ENCODE measurements around the gene PCDHA9.
"Not testable (repeated sequence)": the region's sequence is repeated elsewhere in the genome, so short reads cannot be mapped to it uniquely, and the experiment has no call there.

PCDHA9 gene

DNA sequence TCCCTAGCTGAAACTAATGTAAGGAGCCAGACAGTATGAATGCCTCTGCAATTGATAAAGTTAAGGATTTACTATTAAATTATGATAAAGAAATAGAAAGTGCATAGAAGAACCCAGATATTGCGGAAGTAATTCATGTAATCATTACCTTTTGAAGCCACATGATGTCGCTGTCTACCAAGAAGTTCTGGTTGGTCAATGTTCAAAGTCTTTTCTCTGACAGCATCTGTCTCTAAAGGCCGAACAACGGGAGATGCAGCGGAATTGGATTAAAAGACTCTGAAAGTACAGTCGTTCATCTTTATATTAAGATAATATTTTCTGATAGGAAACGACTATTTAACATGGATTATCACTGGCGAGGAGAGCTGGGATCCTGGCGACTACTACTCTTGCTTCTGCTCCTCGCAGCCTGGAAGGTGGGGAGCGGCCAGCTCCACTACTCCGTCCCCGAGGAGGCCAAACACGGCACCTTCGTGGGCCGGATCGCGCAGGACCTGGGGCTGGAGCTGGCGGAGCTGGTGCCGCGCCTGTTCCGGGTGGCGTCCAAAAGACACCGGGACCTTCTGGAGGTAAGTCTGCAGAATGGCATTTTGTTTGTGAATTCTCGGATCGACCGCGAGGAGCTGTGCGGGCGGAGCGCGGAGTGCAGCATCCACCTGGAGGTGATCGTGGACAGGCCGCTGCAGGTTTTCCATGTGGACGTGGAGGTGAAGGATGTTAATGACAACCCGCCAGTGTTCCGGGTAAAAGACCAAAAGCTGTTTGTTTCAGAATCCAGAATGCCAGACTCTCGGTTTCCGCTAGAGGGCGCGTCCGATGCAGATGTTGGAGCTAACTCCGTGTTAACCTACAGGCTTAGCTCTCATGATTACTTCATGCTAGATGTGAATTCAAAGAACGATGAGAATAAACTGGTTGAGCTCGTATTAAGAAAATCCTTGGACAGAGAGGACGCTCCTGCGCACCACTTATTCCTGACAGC is 6.9 kb upstream of the PCDHA9 start, which contains the start of gene PCDHA8:
TSS of gene PCDHA8 (plus strand) at position 210 of the 985 bp plus-strand sequence. CDS start at position 345, 135 bp downstream.
- Histone ChIP-seq H3K4me2 (ENCODE audit: low read length) (no peak within 1 kb of the TSS), H3K4me1 (ENCODE audit: insufficient read depth, low read length, severe bottlenecking) (no peaks in the 10 kb centered on the region), H3K4me3 (ENCODE audit: low read depth, low read length, poor library complexity, severe bottlenecking) (no peak within 1 kb of the TSS)

DNA sequence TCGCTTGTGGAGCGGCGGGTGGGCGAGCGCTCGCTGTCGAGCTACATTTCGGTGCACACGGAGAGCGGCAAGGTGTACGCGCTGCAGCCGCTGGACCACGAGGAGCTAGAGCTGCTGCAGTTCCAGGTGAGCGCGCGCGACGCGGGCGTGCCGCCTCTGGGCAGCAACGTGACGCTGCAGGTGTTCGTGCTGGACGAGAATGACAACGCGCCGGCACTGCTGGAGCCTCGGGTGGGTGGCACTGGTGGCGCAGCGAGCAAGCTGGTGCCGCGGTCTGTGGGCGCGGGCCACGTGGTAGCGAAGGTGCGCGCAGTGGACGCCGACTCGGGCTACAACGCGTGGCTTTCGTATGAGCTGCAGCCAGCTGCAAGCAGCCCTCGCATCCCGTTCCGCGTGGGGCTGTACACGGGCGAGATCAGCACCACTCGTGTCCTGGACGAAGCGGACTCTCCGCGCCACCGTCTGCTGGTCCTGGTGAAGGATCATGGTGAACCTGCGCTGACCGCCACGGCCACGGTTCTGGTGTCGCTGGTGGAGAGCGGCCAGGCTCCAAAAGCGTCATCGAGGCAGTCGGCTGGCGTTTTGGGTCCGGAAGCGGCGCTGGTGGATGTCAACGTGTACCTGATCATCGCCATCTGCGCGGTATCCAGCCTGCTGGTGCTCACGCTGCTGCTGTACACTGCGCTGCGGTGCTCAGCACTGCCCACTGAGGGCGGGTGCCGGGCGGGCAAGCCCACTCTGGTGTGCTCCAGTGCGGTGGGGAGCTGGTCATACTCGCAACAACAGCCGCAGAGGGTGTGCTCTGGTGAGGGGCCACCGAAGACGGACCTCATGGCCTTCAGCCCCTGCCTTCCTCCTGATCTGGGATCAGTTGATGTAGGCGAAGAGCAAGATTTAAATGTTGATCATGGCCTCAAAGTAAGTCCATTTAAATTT is 5.1 kb upstream of the PCDHA9 start:
- no peaks in the 10 kb centered on the region for H3K27me3 ChIP-seq (ENCODE audit: insufficient read depth, low read length)
- no peaks in the 10 kb centered on the region for H3K36me3 ChIP-seq (ENCODE audit: insufficient read depth, low read length)
- no peak overlapping the region for H3K9ac ChIP-seq (ENCODE audit: low read length)
- H4K20me1 ChIP-seq (ENCODE audit: insufficient read depth, low read length), result no peaks in the 10 kb centered on the region
- TF ChIP-seq EZH2 (IDR thresholded peaks at IDR 0.05; ENCODE audit: borderline replicate concordance, low read length), result no peak
- TF ChIP-seq, protein P1, sequence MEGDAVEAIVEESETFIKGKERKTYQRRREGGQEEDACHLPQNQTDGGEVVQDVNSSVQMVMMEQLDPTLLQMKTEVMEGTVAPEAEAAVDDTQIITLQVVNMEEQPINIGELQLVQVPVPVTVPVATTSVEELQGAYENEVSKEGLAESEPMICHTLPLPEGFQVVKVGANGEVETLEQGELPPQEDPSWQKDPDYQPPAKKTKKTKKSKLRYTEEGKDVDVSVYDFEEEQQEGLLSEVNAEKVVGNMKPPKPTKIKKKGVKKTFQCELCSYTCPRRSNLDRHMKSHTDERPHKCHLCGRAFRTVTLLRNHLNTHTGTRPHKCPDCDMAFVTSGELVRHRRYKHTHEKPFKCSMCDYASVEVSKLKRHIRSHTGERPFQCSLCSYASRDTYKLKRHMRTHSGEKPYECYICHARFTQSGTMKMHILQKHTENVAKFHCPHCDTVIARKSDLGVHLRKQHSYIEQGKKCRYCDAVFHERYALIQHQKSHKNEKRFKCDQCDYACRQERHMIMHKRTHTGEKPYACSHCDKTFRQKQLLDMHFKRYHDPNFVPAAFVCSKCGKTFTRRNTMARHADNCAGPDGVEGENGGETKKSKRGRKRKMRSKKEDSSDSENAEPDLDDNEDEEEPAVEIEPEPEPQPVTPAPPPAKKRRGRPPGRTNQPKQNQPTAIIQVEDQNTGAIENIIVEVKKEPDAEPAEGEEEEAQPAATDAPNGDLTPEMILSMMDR (IDR thresholded peaks at IDR 0.05; ENCODE audit: low read length), result no peak
- H3K4me2 ChIP-seq (ENCODE audit: low read length), result no peak overlapping the region
- H3K4me1 ChIP-seq (ENCODE audit: insufficient read depth, low read length, severe bottlenecking), result no peaks in the 10 kb centered on the region
- no peaks in the 10 kb centered on the region for H3F3A ChIP-seq (ENCODE audit: insufficient read depth, low read length)
- no peak overlapping the region for H3K4me3 ChIP-seq (ENCODE audit: low read depth, low read length, poor library complexity, severe bottlenecking)
- H3K9me3 ChIP-seq (ENCODE audit: low read length), result no peaks in the 10 kb centered on the region
- no peaks in the 10 kb centered on the region for H3K9me2 ChIP-seq (ENCODE audit: low read depth, low read length)
- H3K27ac ChIP-seq (ENCODE audit: low read depth, low read length, poor library complexity, severe bottlenecking), result no peak overlapping the region
- no peaks in the 10 kb centered on the region for H3K79me2 ChIP-seq (ENCODE audit: insufficient read depth, low read length)
- H2AFZ ChIP-seq (ENCODE audit: low read length), result no peak overlapping the region

More for the DNA sequence above, 6.9 kb upstream of the PCDHA9 start, which contains the start of gene PCDHA8:
- Histone ChIP-seq H3K9ac (ENCODE audit: low read length) (no peak within 1 kb of the TSS), H3K36me3 (ENCODE audit: insufficient read depth, low read length) (no peaks in the 10 kb centered on the region), H3K27me3 (ENCODE audit: insufficient read depth, low read length) (no peaks in the 10 kb centered on the region), H4K20me1 (ENCODE audit: insufficient read depth, low read length) (no peaks in the 10 kb centered on the region), H3K9me2 (ENCODE audit: low read depth, low read length) (no peaks in the 10 kb centered on the region), H3K79me2 (ENCODE audit: insufficient read depth, low read length) (no peaks in the 10 kb centered on the region), H3K27ac (ENCODE audit: low read depth, low read length, poor library complexity, severe bottlenecking) (no peak within 1 kb of the TSS), H2AFZ (ENCODE audit: low read length) (no peak within 1 kb of the TSS), H3K9me3 (ENCODE audit: low read length) (no peaks in the 10 kb centered on the region), H3F3A (ENCODE audit: insufficient read depth, low read length) (no peaks in the 10 kb centered on the region)
- TF ChIP-seq, protein P1 (IDR thresholded peaks at IDR 0.05; ENCODE audit: low read length), result peak; percentile 63
- TF ChIP-seq EZH2 (IDR thresholded peaks at IDR 0.05; ENCODE audit: borderline replicate concordance, low read length), result no peak

DNA sequence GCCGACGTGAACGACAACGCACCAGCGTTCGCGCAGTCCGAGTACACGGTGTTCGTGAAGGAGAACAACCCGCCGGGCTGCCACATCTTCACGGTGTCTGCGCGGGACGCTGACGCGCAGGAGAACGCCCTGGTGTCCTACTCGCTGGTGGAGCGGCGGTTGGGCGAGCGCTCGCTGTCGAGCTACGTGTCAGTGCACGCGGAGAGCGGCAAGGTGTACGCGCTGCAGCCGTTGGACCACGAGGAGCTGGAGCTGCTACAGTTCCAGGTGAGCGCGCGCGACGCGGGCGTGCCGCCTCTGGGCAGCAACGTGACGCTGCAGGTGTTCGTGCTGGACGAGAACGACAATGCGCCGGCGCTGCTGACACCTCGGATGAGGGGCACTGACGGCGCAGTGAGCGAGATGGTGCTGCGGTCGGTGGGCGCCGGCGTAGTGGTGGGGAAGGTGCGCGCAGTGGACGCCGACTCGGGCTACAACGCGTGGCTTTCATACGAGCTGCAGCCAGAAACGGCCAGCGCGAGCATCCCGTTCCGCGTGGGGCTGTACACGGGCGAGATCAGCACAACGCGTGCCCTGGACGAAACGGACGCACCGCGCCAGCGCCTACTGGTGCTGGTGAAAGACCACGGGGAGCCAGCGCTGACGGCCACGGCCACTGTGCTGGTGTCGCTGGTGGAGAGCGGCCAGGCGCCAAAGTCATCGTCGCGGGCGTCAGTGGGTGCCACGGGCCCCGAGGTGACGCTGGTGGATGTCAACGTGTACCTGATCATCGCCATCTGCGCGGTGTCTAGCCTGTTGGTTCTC is 1.9 kb downstream of the PCDHA9 start:
- not testable (repeated sequence) for H3F3A ChIP-seq (ENCODE audit: insufficient read depth, low read length); H3K9ac ChIP-seq (ENCODE audit: low read length); H3K4me1 ChIP-seq (ENCODE audit: insufficient read depth, low read length, severe bottlenecking); H3K4me3 ChIP-seq (ENCODE audit: low read depth, low read length, poor library complexity, severe bottlenecking); H3K79me2 ChIP-seq (ENCODE audit: insufficient read depth, low read length); H3K4me2 ChIP-seq (ENCODE audit: low read length); H2AFZ ChIP-seq (ENCODE audit: low read length); H3K36me3 ChIP-seq (ENCODE audit: insufficient read depth, low read length); H3K9me2 ChIP-seq (ENCODE audit: low read depth, low read length); H3K27me3 ChIP-seq (ENCODE audit: insufficient read depth, low read length); H4K20me1 ChIP-seq (ENCODE audit: insufficient read depth, low read length); H3K9me3 ChIP-seq (ENCODE audit: low read length); H3K27ac ChIP-seq (ENCODE audit: low read depth, low read length, poor library complexity, severe bottlenecking)

Measured in OCI-LY1 (cell line).